Testis (tissue), 3 donors: ENCODE results near the gene IKZF1. TPM values are rescaled to one million over a fixed set of nuclear protein-coding genes. Genes with fewer than 3 reads are reported as not detected.

Experiments used
- DNase-seq: peaks from one replicate; pipeline ENCODE4 v3.0.0-alpha.2; 2019
- H3K27ac ChIP-seq, 2 donors: fragments of 200-600 bp; sonication (generic); one replicate each; pipeline ENCODE4 v1.5.1; 2019
- H3K27me3 ChIP-seq: fragments of 200-600 bp; sonication (generic); one replicate; pipeline ENCODE4 v1.5.1; 2019
- H3K36me3 ChIP-seq: fragments of 200-600 bp; sonication (generic); one replicate; pipeline ENCODE4 v1.5.1; 2017; ENCODE audit warnings: low read depth; ENCODE audit errors: missing control alignments
- H3K4me1 ChIP-seq: fragments of 200-600 bp; sonication (generic); one replicate; pipeline ENCODE4 v1.5.1; 2019
- H3K4me3 ChIP-seq, 2 donors: fragments of 200-600 bp; sonication (generic); one replicate each; pipeline ENCODE4 v1.5.1; 2017 to 2019
- H3K9me3 ChIP-seq: fragments of 200-600 bp; sonication (generic); one replicate; pipeline ENCODE4 v1.5.1; 2017
- POLR2A ChIP-seq: fragments of 450-650 bp; IDR thresholded peaks from one replicate; pipeline ENCODE4 v1.6.1; 2017; ENCODE audit warnings: antibody characterized with exemption, mild to moderate bottlenecking, moderate library complexity
- WGBS, 2 donors: methylation state at CpG; one replicate each; pipeline ENCODE4 v1.1.5; 2018; 5-methylcytosine and 5-hydroxymethylcytosine counted together
- intact Hi-C: fragments of 100-400 bp; cut with DNase I; formaldehyde crosslinking; loops from one replicate; pipeline ENCODE4 v1.15.1; 2023; ENCODE audit warnings: low total_unique reads
- polyA plus RNA-seq: library from polyadenylated mRNA; stranded (reverse); fragments of 350-450 nt; fragmentation: Illumina TruSeq; extraction: RNeasy Lipid Tissue Mini Kit (QIAGEN cat#74804); gene quantifications from one replicate; pipeline ENCODE4 v1.2.3, GENCODE V29; 2014; ENCODE audit warnings: low read depth, low replicate concordance; ENCODE audit not compliant: insufficient read depth
- total RNA-seq, 2 donors: library from RNA; depleted of rRNA; stranded (reverse); fragments of >200 nt; gene quantifications; one replicate each; pipeline ENCODE4 v1.2.3, GENCODE V29; 2016
- TF ChIP-seq, protein P1 (sequence below), 3 experiments: fragments of 450-650 bp in 2 of 3; fragments of 200-600 bp in 1 of 3; sonication (generic) in 1 of 3; IDR thresholded peaks; one replicate each; pipeline ENCODE4 v1.5.1; 2016 to 2019; ENCODE audit warnings: antibody characterized with exemption in 3 of 3, mild to moderate bottlenecking in 2 of 3, moderate library complexity in 1 of 3

Gene IKZF1
- total and polyA plus RNA-seq, 3 donors from 2014 or later: 4.2 to 10.4 (median 9.9) TPM

DNA sequence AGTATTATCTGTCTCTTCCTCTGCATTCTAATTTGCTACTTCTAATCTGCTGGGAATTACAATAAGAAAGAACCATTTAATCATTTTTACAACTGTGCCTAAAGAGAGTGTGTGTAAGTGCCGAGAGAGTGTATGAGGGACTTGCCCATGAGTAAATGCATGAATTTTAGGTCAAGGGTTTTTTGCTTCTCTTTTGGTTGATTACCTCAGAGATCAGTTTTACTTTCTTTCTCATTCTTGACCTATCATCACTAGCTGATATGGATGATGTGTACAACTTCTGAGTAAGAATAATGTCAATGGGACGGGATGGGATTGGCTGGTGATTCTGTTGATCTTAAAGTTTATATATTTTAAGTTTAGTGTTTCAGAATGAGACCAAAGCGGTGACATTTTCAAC is 47.8 kb downstream of the IKZF1 start:
- Histone ChIP-seq H3K9me3 (no peaks in the 10 kb centered on the region), H3K4me1 (no peaks in the 10 kb centered on the region), H3K27ac (no peak overlapping the region), H3K36me3 (no peaks in the 10 kb centered on the region), H3K27me3 (no peaks in the 10 kb centered on the region), H3K4me3 (no peak overlapping the region)
- TF ChIP-seq POLR2A: no peak
- TF ChIP-seq, protein P1, sequence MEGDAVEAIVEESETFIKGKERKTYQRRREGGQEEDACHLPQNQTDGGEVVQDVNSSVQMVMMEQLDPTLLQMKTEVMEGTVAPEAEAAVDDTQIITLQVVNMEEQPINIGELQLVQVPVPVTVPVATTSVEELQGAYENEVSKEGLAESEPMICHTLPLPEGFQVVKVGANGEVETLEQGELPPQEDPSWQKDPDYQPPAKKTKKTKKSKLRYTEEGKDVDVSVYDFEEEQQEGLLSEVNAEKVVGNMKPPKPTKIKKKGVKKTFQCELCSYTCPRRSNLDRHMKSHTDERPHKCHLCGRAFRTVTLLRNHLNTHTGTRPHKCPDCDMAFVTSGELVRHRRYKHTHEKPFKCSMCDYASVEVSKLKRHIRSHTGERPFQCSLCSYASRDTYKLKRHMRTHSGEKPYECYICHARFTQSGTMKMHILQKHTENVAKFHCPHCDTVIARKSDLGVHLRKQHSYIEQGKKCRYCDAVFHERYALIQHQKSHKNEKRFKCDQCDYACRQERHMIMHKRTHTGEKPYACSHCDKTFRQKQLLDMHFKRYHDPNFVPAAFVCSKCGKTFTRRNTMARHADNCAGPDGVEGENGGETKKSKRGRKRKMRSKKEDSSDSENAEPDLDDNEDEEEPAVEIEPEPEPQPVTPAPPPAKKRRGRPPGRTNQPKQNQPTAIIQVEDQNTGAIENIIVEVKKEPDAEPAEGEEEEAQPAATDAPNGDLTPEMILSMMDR (IDR thresholded peaks at IDR 0.05): no peak
- no peak for DNase-seq
- intact Hi-C loops: no loop called here
- 70 to 81% methylated on average over 3 of the region's 3 CpGs for WGBS, 2 donors

DNA sequence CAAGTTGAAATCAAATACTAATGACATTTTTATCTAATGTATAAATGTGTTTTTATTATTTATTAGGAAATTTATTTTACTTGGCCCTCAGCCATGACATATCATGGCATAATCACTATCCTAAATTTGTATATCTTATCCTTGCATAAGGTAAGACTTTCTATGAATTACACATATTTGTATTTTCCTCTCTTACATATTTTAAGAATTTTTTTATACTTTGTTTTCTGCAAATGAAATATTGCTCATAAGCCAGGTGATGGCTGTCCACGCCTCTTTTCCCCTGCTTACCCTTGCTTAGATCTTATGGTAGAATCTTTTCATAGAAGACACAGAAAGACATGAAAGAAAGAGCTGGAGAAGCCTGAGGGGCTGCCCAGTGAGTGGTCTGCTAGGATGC is 48.2 kb downstream of the IKZF1 start:
- TF ChIP-seq, protein P1 (IDR thresholded peaks at IDR 0.05): no peak
- TF ChIP-seq POLR2A: no peak
- Histone ChIP-seq H3K27me3 (no peaks in the 10 kb centered on the region), H3K36me3 (no peaks in the 10 kb centered on the region), H3K27ac (no peak overlapping the region), H3K9me3 (no peaks in the 10 kb centered on the region), H3K4me3 (no peak overlapping the region), H3K4me1 (no peaks in the 10 kb centered on the region)
- intact Hi-C loops: no loop called here
- DNase-seq: no peak
- 92 to 95% methylated on average over 1 of the region's 1 CpG for WGBS, 2 donors

DNA sequence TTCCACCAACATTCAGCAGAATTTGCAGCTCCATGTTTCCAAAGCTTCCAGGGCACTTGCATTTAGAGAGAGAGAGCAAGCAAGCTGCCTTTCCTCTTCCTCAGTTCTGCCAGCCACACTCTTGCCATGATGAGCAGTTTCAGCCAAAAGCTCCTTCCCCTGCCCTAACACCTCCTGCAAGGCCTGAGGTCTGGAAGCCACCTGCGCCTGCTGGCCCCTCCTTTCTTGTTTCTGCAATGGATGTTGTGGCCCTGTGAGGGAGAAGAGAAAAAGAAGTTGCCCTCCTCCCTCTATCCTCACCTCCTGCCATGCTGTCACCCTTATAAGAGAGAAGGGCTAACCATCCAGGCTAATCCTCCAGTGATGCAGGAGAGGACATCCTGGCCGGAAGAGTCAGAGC is 48.7 kb downstream of the IKZF1 start:
- 84 to 97% methylated on average over 2 of the region's 2 CpGs for WGBS, 2 donors
- no peak for DNase-seq
- H3K27me3 ChIP-seq: no peaks in the 10 kb centered on the region
- H3K4me1 ChIP-seq: no peaks in the 10 kb centered on the region
- intact Hi-C loops: no loop called here
- H3K4me3 ChIP-seq: no peak overlapping the region
- H3K27ac ChIP-seq: no peak overlapping the region
- TF ChIP-seq POLR2A: no peak
- TF ChIP-seq, protein P1 (IDR thresholded peaks at IDR 0.05): no peak
- no peaks in the 10 kb centered on the region for H3K36me3 ChIP-seq
- no peaks in the 10 kb centered on the region for H3K9me3 ChIP-seq

DNA sequence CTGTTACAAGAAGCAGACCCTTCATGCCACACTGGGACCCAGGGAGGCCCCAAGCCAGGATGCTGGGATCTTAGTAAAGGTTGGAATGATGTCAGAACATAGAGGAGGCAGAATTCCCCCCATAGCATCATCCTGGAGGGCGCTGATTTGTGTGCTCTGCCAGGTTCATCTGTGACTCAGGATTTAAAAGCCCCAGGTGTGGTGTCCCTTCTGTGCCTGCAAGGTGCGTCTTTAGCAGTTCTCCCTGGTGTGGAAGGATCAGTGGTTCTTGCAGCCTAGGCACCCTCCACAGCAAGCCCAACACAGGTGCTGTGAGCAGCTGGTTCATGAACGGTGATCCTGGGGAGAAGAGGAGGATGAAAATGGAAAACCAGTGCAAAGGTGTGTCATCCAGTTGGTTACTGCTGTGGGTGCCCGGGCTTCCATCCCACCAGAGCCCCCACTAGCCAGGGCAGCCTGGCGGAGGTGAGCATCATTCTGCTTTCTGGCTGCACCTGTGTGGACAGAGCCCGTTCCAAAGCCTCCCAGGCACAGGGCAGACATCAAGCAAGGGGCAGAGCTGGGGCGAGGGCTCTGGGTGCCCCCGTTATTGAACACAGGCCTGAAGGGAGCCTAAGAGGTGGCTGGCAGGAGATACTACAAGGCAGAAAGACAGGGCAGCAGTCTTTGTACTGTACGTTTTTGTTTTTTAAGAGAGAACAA is 49.5 kb downstream of the IKZF1 start:
- WGBS, 2 donors: 89 to 91% methylated on average over 9 of the region's 9 CpGs
- DNase-seq: no peak
- intact Hi-C loops: no loop called here
- Histone ChIP-seq H3K9me3 (no peaks in the 10 kb centered on the region), H3K27ac (no peak overlapping the region), H3K4me3 (no peak overlapping the region), H3K27me3 (no peaks in the 10 kb centered on the region), H3K36me3 (no peaks in the 10 kb centered on the region), H3K4me1 (no peaks in the 10 kb centered on the region)
- TF ChIP-seq POLR2A: no peak
- TF ChIP-seq, protein P1 (IDR thresholded peaks at IDR 0.05): no peak

DNA sequence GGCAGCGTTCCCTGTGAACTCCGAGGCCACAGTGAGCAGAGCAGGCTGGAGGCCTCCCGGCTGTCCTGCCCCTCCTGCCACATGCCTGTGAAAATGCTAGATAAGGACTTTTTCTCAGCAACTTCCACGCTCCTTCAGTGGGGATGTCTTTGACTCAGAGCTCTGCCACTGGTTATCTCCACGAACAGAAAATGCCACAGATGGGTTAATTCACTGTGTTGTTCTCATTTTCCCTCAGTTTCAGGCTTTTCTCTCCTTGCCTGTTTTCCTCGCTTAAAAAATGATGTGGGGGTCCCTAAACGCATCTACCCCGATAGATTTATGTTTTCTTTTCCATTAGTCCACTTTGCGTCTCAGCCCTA is 51.3 kb downstream of the IKZF1 start:
- no peaks in the 10 kb centered on the region for H3K27me3 ChIP-seq
- H3K4me1 ChIP-seq: no peaks in the 10 kb centered on the region
- H3K27ac ChIP-seq: no peak overlapping the region
- no peaks in the 10 kb centered on the region for H3K9me3 ChIP-seq
- no peak for DNase-seq
- TF ChIP-seq, protein P1 (IDR thresholded peaks at IDR 0.05): no peak
- no peak for TF ChIP-seq POLR2A
- intact Hi-C loops: no loop called here
- 36 to 47% methylated on average over 9 of the region's 9 CpGs for WGBS, 2 donors
- no peak overlapping the region for H3K4me3 ChIP-seq
- H3K36me3 ChIP-seq: no peaks in the 10 kb centered on the region
